AG04449 (cell line): ENCODE measurements around the gene RNPEPL1.

Source experiments
- CTCF ChIA-PET: fragments of 350-600 bp; formaldehyde crosslinking; extraction: SDS; loops from one replicate; lab custom pipeline; 2021; ENCODE audit warnings: antibody characterized with exemption; lab: Yijun Ruan, JAX
- POLR2A ChIA-PET: fragments of 400-600, 350-600 bp; formaldehyde crosslinking; extraction: SDS; loops from one replicate; lab custom pipeline; 2020; ENCODE audit warnings: antibody characterized with exemption, inconsistent platforms; lab: Yijun Ruan, JAX
- DNase-seq: peaks from one replicate; pipeline ENCODE4 v3.0.0-alpha.2; 2010; ENCODE audit warnings: low read depth, low spot score
- H3K4me3 ChIP-seq: 2 replicates; pipeline ENCODE4 v1.5.1; 2011; ENCODE audit warnings: low read depth, mild to moderate bottlenecking, control low read depth, low read length
- CTCF ChIP-seq: IDR thresholded peaks from one replicate; pipeline ENCODE4 v1.5.1; 2011; ENCODE audit warnings: mild to moderate bottlenecking, moderate library complexity, low read length, control low read depth, inconsistent platforms; ENCODE audit not compliant: insufficient read depth; ENCODE audit errors: missing control alignments

RNPEPL1 gene

GRCh38 chr2:240522406-240522805 is 45.9 kb upstream of the RNPEPL1 start:
- DNase-seq, result no peak
- H3K4me3 ChIP-seq, result no peak overlapping the region
- no peak for TF ChIP-seq CTCF
- CTCF ChIA-PET, result interaction anchor here (0.8 to 1.5 kb wide), 2 partner anchors 9 to 317 kb away, joined by 3 to 8 read pairs; no protein-coding TSS in a partner anchor
- POLR2A ChIA-PET, result no interaction called here

DNA sequence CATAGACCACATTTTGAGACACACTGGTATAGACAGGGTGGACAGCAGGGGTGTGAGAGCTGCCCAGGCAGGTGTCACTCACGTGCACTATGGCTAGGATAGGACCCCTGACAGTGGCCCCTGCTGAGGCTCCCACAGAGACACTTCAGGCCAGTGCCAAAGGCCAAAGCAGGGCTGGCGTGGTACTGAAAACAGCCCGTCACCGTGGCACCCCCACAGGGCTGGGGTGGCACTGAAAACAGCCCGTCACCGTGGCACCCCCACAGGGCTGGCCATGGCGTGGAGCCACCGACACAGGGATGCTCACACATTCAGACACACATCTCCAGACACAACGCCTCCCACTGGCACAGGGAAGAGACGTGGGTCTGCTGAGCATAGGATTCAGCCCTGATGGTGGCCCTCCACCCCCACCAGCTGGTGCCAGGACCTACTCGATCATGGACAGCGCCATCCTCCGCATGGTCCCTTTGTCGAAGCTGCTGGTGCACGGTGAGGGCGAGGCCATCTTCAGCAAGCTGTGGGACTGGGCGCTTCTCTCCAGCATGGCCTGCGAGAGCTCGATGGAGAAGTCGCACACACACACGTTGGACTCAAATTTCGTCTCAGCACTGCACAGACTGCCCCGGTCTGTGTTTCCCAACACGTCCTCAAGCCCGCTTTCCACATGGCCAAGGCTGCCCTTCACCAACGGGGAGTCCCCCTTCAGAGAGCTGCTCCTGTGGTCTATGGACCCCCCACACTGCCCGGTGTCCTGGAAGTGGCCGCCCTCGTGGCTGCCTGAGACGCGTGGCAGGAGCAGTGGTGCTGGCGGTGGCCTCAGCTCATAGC is 44.6 kb upstream of the RNPEPL1 start:
- DNase-seq, result no peak
- TF ChIP-seq CTCF, result no peak
- ChIA-PET POLR2A (no interaction called here), CTCF (interaction anchor here (3.2 kb wide), 1 partner anchor 10 kb away, joined by 29 read pairs; no protein-coding TSS in a partner anchor)
- no peak overlapping the region for H3K4me3 ChIP-seq

GRCh38 chr2:240524963-240525718 is 43.1 kb upstream of the RNPEPL1 start:
- CTCF ChIA-PET, result interaction anchor here (3.2 kb wide), 1 partner anchor 11 kb away, joined by 29 read pairs; no protein-coding TSS in a partner anchor
- DNase-seq, result no peak
- no peak for TF ChIP-seq CTCF
- POLR2A ChIA-PET, result no interaction called here
- H3K4me3 ChIP-seq, result no peak overlapping the region

GRCh38 chr2:240525802-240526201 is 42.5 kb upstream of the RNPEPL1 start:
- CTCF ChIA-PET, result interaction anchor here (3.2 kb wide), 1 partner anchor 12 kb away, joined by 29 read pairs; no protein-coding TSS in a partner anchor
- H3K4me3 ChIP-seq, result no peak overlapping the region
- no peak for DNase-seq
- POLR2A ChIA-PET, result no interaction called here
- no peak for TF ChIP-seq CTCF

- DNase-seq, result no peak
- TF ChIP-seq CTCF, result no peak
- ChIA-PET CTCF (interaction anchor here (3.2 kb wide), 1 partner anchor 13 kb away, joined by 29 read pairs; no protein-coding TSS in a partner anchor), POLR2A (no interaction called here)
- no peak overlapping the region for H3K4me3 ChIP-seq
These were observed 41.8 kb upstream of the RNPEPL1 start for GRCh38 chr2:240526521-240526920.
